SU-DHL-6 (cell line): ENCODE data around the gene SCIN.
"Not testable (repeated sequence)": the region's sequence is repeated elsewhere in the genome, so short reads cannot be mapped to it uniquely, and the experiment has no call there.

Experiments used
- H2AFZ ChIP-seq: fragments of 200-600 bp; sonication (generic); 2 replicates; pipeline ENCODE4 v1.6.1; 2014; ENCODE audit warnings: low read depth, mild to moderate bottlenecking, moderate library complexity, mixed read lengths, antibody characterized with exemption, low read length; ENCODE audit not compliant: severe bottlenecking
- H3F3A ChIP-seq: fragments of 200-600 bp; shearing (Covaris generic); 2 replicates; pipeline ENCODE4 v1.6.0; 2016; ENCODE audit warnings: antibody characterized with exemption, mild to moderate bottlenecking; ENCODE audit not compliant: insufficient read depth
- H3K27ac ChIP-seq: fragments of 200-600 bp; sonication (generic); 2 replicates; pipeline ENCODE4 v1.5.1; 2016; ENCODE audit warnings: low read depth, mild to moderate bottlenecking, low read length, moderate library complexity, mixed read lengths
- H3K27me3 ChIP-seq: fragments of 200-600 bp; sonication (generic), shearing (Covaris generic); 2 replicates; pipeline ENCODE4 v1.6.0; 2014; ENCODE audit warnings: mild to moderate bottlenecking, low read length
- H3K36me3 ChIP-seq: fragments of 200-600 bp; sonication (generic); 2 replicates; pipeline ENCODE4 v1.6.1; 2014; ENCODE audit warnings: mild to moderate bottlenecking, low read length, mixed read lengths
- H3K4me2 ChIP-seq: fragments of 300-600, 200-600 bp; shearing (Covaris generic), sonication (generic); 2 replicates; pipeline ENCODE4 v1.6.0; 2014; ENCODE audit warnings: low read length, low read depth, mild to moderate bottlenecking; ENCODE audit not compliant: poor library complexity, severe bottlenecking
- H3K4me3 ChIP-seq: fragments of 200-600 bp; sonication (generic); 2 replicates; pipeline ENCODE4 v1.5.1; 2014; ENCODE audit warnings: antibody characterized with exemption, low read length, mild to moderate bottlenecking, mixed read lengths; ENCODE audit not compliant: insufficient read depth, poor library complexity, severe bottlenecking
- H3K79me2 ChIP-seq: fragments of 200-600 bp; sonication (generic); 2 replicates; pipeline ENCODE4 v1.6.1; 2014; ENCODE audit warnings: mild to moderate bottlenecking, low read length, moderate library complexity; ENCODE audit not compliant: insufficient read depth
- H3K9ac ChIP-seq: fragments of 200-600 bp; sonication (generic); 2 replicates; pipeline ENCODE4 v1.7.0; 2014; ENCODE audit warnings: mild to moderate bottlenecking, low read length
- H3K9me2 ChIP-seq: fragments of 200-600 bp; sonication (generic); replicated peaks from 2 replicates; pipeline ENCODE4 v1.6.1; 2014; ENCODE audit warnings: low read length; ENCODE audit not compliant: insufficient read depth
- H3K9me3 ChIP-seq: fragments of 200-600 bp; sonication (generic); 2 replicates; pipeline ENCODE4 v1.6.1; 2014; ENCODE audit warnings: low read length, mixed read lengths; ENCODE audit not compliant: insufficient read depth
- H4K20me1 ChIP-seq: fragments of 200-600 bp; sonication (generic); 2 replicates; pipeline ENCODE4 v1.6.1; 2014; ENCODE audit warnings: low read depth, mild to moderate bottlenecking, antibody characterized with exemption, low read length, moderate library complexity, mixed read lengths
- CTCF ChIP-seq: fragments of 200-600 bp; sonication (generic); IDR thresholded peaks from one replicate; pipeline ENCODE4 v1.5.1; 2017; ENCODE audit warnings: antibody characterized with exemption, mild to moderate bottlenecking, low read length, moderate library complexity; ENCODE audit not compliant: insufficient read depth, poor library complexity, severe bottlenecking
- EZH2phosphoT487 ChIP-seq: fragments of 200-600 bp; sonication (generic), shearing (Covaris generic); conservative IDR thresholded peaks from 2 replicates; pipeline ENCODE4 v1.6.1; 2018; ENCODE audit warnings: mild to moderate bottlenecking, antibody characterized with exemption, low read length, moderate library complexity, mixed read lengths

SCIN gene

DNA sequence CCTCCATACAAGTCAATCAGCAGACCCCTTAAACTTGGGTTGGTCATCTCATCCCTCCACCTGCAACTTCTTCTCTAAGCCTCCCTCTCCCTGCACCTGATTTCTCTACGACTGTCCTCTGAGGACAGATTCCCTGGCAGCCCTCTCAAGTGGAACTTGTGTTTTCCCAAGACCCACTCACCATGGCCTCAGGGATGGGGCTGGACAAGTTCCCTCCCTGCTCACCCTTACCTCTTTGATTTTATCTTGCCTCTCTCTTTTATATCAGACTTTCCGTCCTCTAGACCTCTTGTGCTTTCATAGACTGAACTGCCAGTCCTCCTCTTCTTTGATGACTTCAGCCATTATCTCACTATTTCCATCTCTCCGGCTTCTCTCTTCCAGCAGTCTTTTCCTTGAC lies 70.7 kb downstream of the SCIN start:
- no peak overlapping the region for H3K9ac ChIP-seq
- H3K9me2 ChIP-seq = no peaks in the 10 kb centered on the region
- no peak overlapping the region for H2AFZ ChIP-seq
- TF ChIP-seq EZH2phosphoT487 = no peak
- no peaks in the 10 kb centered on the region for H3K27me3 ChIP-seq
- no peaks in the 10 kb centered on the region for H3K9me3 ChIP-seq
- no peak overlapping the region for H3K4me2 ChIP-seq
- no peak overlapping the region for H3K4me3 ChIP-seq
- H3K27ac ChIP-seq = no peak overlapping the region
- no peaks in the 10 kb centered on the region for H3F3A ChIP-seq
- H3K79me2 ChIP-seq = no peaks in the 10 kb centered on the region
- H3K36me3 ChIP-seq = no peaks in the 10 kb centered on the region
- no peaks in the 10 kb centered on the region for H4K20me1 ChIP-seq

- H3K27ac ChIP-seq = no peak overlapping the region
- no peaks in the 10 kb centered on the region for H3K36me3 ChIP-seq
- H3K27me3 ChIP-seq = no peaks in the 10 kb centered on the region
- no peaks in the 10 kb centered on the region for H3F3A ChIP-seq
- H3K4me3 ChIP-seq = no peak overlapping the region
- no peak overlapping the region for H3K9ac ChIP-seq
- H2AFZ ChIP-seq = no peak overlapping the region
- no peaks in the 10 kb centered on the region for H3K9me3 ChIP-seq
- no peaks in the 10 kb centered on the region for H3K79me2 ChIP-seq
- no peaks in the 10 kb centered on the region for H3K9me2 ChIP-seq
- no peak for TF ChIP-seq CTCF
- TF ChIP-seq EZH2phosphoT487 = no peak
- H3K4me2 ChIP-seq = no peak overlapping the region
- no peaks in the 10 kb centered on the region for H4K20me1 ChIP-seq
Observed at GRCh38 chr7:12642508-12642907, 72.0 kb downstream of the SCIN start.

DNA sequence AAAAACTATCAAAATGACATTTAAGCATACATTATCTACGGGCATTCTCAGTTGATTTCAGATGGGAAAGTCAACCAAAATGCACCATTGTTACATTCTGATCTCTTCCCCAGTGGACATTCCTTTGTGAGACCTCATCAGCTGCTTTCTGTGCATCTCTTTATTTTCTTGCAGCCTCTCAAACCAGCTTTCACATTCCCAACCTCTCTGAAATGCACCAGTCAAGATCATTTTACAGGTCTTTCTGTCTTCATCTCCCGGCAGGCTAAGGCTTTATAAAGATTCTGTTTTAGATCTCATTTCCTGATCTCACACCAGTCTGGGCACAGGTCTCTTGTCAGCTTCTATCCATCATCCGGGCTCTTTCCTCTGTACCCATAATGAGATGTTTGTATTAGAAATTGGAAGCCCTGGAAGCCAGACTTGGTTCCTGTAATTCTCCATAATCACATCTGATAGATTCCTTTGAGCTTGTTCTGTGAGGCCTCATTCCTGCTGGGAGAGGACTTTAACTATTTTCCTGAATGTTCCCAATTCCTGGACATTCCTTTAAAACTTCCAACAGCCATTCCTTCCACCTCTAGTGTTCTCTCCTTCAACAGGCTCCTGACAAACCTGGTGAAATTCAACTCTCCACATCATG lies 72.6 kb downstream of the SCIN start:
- H3K79me2 ChIP-seq = no peaks in the 10 kb centered on the region
- no peaks in the 10 kb centered on the region for H4K20me1 ChIP-seq
- no peak overlapping the region for H3K4me3 ChIP-seq
- TF ChIP-seq EZH2phosphoT487 (no peak), CTCF (no peak)
- H2AFZ ChIP-seq = no peak overlapping the region
- H3K9ac ChIP-seq = no peak overlapping the region
- H3K9me2 ChIP-seq = no peaks in the 10 kb centered on the region
- H3K27ac ChIP-seq = no peak overlapping the region
- no peaks in the 10 kb centered on the region for H3K36me3 ChIP-seq
- H3K27me3 ChIP-seq = no peaks in the 10 kb centered on the region
- H3K4me2 ChIP-seq = no peak overlapping the region
- H3F3A ChIP-seq = no peaks in the 10 kb centered on the region
- no peaks in the 10 kb centered on the region for H3K9me3 ChIP-seq

DNA sequence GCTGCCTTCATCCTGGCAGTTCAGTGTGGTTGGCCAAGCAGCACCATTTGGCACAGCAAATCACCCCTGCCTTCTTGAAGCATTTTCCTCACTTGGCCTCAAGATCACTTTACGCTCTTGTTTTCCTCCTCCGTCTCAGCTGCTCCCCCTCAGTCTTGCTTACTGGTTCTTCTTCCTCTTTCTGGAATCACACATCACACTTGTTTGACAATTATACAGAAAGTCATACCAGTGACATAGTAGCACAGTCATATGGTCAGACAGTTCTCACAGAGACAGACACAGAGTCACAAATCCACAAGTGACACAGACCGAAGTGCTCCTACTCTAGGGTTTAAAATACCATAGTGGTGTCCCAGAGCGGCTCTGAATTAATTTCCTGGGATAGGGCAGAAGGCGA lies 73.1 kb downstream of the SCIN start:
- Histone ChIP-seq H3K4me3 (no peak overlapping the region), H3K9ac (no peak overlapping the region), H3K36me3 (no peaks in the 10 kb centered on the region), H4K20me1 (no peaks in the 10 kb centered on the region), H3K27ac (no peak overlapping the region), H3K4me2 (no peak overlapping the region), H3K27me3 (no peaks in the 10 kb centered on the region), H2AFZ (no peak overlapping the region), H3K9me2 (no peaks in the 10 kb centered on the region), H3K79me2 (no peaks in the 10 kb centered on the region), H3F3A (no peaks in the 10 kb centered on the region), H3K9me3 (no peaks in the 10 kb centered on the region)
- TF ChIP-seq CTCF (no peak), EZH2phosphoT487 (no peak)

GRCh38 chr7:12645212-12645611 lies 74.7 kb downstream of the SCIN start:
- not testable (repeated sequence) for H4K20me1 ChIP-seq, H3K9me3 ChIP-seq, H3K36me3 ChIP-seq, H3K4me2 ChIP-seq, H3K27ac ChIP-seq, H3K4me3 ChIP-seq, H3K9ac ChIP-seq, H3F3A ChIP-seq, H3K79me2 ChIP-seq, H3K27me3 ChIP-seq, H2AFZ ChIP-seq, H3K9me2 ChIP-seq
